Lung (tissue), 12 donors: Measurements from ENCODE around the gene LARGE1. TPM values are rescaled to one million over a fixed set of nuclear protein-coding genes. Genes with fewer than 3 reads are reported as not detected.

Experiments used
- ATAC-seq: fragments of 200-7000 bp; cut with Tn5 transposase; one replicate; pipeline ENCODE4 v1.9.1; 2020; ENCODE audit warnings: moderate number of reproducible peaks; ENCODE audit not compliant: insufficient read depth, low FRiP score
- DNase-seq, 3 donors: peaks; one replicate each; pipeline ENCODE4 v3.0.0-alpha.2; 2013 to 2017
- H3K27ac ChIP-seq, 2 donors: one replicate each; pipeline ENCODE4 v1.5.1; 2013; ENCODE audit warnings: mild to moderate bottlenecking in 2 of 2, moderate library complexity in 2 of 2, control low read depth in 1 of 2, inconsistent platforms in 1 of 2, low read depth in 1 of 2, low read length in 1 of 2
- H3K27me3 ChIP-seq, 3 donors: one replicate each; pipeline ENCODE4 v1.5.1; 2013; ENCODE audit warnings: low read length in 2 of 3; ENCODE audit not compliant: control insufficient read depth in 3 of 3, insufficient read depth in 3 of 3
- H3K36me3 ChIP-seq, 4 donors: one replicate each; pipeline ENCODE4 v1.5.1; 2013; ENCODE audit warnings: low read length in 4 of 4, mild to moderate bottlenecking in 1 of 4, moderate library complexity in 1 of 4; ENCODE audit not compliant: control insufficient read depth in 4 of 4, insufficient read depth in 4 of 4
- H3K4me1 ChIP-seq, 5 donors: one replicate each; pipeline ENCODE4 v1.5.1; 2013; ENCODE audit warnings: low read length in 5 of 5, mild to moderate bottlenecking in 2 of 5, moderate library complexity in 1 of 5; ENCODE audit not compliant: control insufficient read depth in 5 of 5, insufficient read depth in 5 of 5
- H3K4me3 ChIP-seq: one replicate; pipeline ENCODE4 v1.5.1; 2013; ENCODE audit warnings: mild to moderate bottlenecking, control low read depth, moderate library complexity
- H3K9ac ChIP-seq, 2 donors: one replicate each; pipeline ENCODE4 v1.5.1; 2013; ENCODE audit warnings: low read length in 2 of 2, control low read depth in 1 of 2; ENCODE audit not compliant: insufficient read depth in 1 of 2
- H3K9me3 ChIP-seq, 4 donors: one replicate each; pipeline ENCODE4 v1.5.1; 2013; ENCODE audit warnings: low read length in 3 of 4, mild to moderate bottlenecking in 1 of 4, moderate library complexity in 1 of 4; ENCODE audit not compliant: control insufficient read depth in 4 of 4, insufficient read depth in 3 of 4
- WGBS, 2 donors: extraction: QIAGEN DNeasy Blood & Tissue Kit; methylation state at CpG; one replicate each; pipeline ENCODE4 v1.1.7; 2013; 5-methylcytosine and 5-hydroxymethylcytosine counted together
- polyA plus RNA-seq, 2 donors: library from polyadenylated mRNA; stranded (reverse); fragments of 200-250 nt; gene quantifications; one replicate each; pipeline ENCODE4 v1.2.1, GENCODE V29; 2013
- total RNA-seq, 2 donors: library from RNA; depleted of rRNA in 1 of 2; stranded (reverse); fragments of >200 nt in 1 of 2; gene quantifications; one replicate each; pipeline ENCODE4 v1.2.1, GENCODE V29; 2014 to 2021
- TF ChIP-seq, protein P1 (sequence below): IDR thresholded peaks from 2 replicates; pipeline ENCODE4 v1.5.1; 2012; ENCODE audit warnings: mild to moderate bottlenecking; ENCODE audit errors: control extremely low read depth, extremely low read depth
- donor health status: control.
- donor health status: control.
- donor health status: Bipolar disorder and iron deficiency.
- donor health status: healthy.
- donor health status: DM: yes; HTN: yes; CAD: no.

Gene LARGE1
- total and polyA plus RNA-seq, 4 donors = 2.9 to 41.1 (median 15.4) TPM

DNA sequence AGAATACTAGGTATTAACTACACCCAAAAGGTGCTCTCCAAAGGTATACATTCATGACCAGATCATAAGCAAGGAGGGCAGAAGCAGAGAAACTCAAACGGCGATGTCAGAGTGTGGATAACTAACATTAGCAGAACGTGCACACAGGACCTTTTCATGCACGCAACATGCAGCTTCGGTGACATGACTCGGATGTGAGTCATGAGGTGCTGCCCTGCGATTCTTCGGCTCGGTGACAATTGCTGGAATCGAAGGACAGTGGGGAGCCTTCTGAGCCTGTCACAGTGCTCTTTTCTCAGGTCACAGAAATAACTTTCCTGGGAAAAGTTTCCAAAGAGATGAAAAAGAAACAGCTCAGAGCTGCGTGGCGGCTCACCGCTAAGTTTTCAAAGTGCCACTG lies 443.6 kb downstream of the LARGE1 start:
- no peak overlapping the region for H3K4me3 ChIP-seq
- H3K9ac ChIP-seq = no peak overlapping the region
- 90 to 91% methylated on average over 13 of the region's 13 CpGs for WGBS, 2 donors
- H3K27me3 ChIP-seq = no peaks in the 10 kb centered on the region
- no peaks in the 10 kb centered on the region for H3K36me3 ChIP-seq
- TF ChIP-seq, protein P1, sequence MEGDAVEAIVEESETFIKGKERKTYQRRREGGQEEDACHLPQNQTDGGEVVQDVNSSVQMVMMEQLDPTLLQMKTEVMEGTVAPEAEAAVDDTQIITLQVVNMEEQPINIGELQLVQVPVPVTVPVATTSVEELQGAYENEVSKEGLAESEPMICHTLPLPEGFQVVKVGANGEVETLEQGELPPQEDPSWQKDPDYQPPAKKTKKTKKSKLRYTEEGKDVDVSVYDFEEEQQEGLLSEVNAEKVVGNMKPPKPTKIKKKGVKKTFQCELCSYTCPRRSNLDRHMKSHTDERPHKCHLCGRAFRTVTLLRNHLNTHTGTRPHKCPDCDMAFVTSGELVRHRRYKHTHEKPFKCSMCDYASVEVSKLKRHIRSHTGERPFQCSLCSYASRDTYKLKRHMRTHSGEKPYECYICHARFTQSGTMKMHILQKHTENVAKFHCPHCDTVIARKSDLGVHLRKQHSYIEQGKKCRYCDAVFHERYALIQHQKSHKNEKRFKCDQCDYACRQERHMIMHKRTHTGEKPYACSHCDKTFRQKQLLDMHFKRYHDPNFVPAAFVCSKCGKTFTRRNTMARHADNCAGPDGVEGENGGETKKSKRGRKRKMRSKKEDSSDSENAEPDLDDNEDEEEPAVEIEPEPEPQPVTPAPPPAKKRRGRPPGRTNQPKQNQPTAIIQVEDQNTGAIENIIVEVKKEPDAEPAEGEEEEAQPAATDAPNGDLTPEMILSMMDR = no peak
- no peaks in the 10 kb centered on the region for H3K9me3 ChIP-seq
- ATAC-seq (no peak), DNase-seq (no peak)
- H3K27ac ChIP-seq = no peak overlapping the region
- H3K4me1 ChIP-seq = peaks cover 0 to 21% (median 3%) of the 10 kb centered on the region in 5 donors

DNA sequence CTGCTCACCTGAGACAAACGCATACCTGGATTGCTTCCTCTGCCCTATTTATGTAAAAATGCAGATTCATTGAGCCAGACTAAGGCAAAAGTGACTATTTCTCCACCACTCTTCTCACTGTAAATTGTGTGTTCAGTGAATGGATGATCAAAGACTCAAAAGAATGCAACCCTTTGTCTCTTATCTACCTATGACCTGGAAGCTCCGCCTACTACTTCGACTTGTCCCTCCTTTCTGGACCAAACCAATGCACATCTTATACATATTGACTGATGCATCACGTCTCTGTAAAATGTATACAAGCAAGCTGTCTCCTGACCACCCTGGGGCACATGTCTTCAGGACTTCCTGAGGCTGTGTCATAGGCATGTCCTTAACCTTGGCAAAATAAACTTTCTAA lies 444.1 kb downstream of the LARGE1 start:
- no peak for DNase-seq
- TF ChIP-seq, protein P1 = no peak
- Histone ChIP-seq H3K4me1 (peaks cover 0 to 21% (median 3%) of the 10 kb centered on the region in 5 donors), H3K9ac (no peak overlapping the region), H3K27me3 (no peaks in the 10 kb centered on the region), H3K27ac (no peak overlapping the region), H3K9me3 (no peaks in the 10 kb centered on the region), H3K4me3 (no peak overlapping the region), H3K36me3 (no peaks in the 10 kb centered on the region)
- no peak for ATAC-seq
- 88% methylated on average over 4 of the region's 4 CpGs for WGBS, 2 donors

DNA sequence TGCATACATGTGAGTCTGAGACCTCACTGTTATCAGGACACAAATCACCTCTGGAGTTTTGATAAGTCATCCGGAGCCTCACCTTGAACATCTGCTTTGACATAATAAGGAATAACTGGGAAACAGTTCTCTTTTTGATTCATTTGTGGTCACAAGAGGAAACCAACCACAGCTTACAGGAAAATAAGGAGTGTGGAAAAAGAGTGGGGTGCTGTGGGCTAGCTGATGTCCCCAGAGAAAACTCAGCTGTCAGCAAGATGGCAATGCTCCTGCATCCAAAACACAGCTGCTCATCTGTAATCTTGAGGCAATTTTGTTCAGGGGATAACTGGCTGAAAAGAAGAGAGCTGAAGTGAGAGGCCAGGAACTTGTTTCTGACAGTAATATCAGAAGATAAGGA lies 445.7 kb downstream of the LARGE1 start:
- H3K9ac ChIP-seq = no peak overlapping the region
- H3K27ac ChIP-seq = no peak overlapping the region
- H3K4me1 ChIP-seq = peaks cover 0 to 21% (median 0%) of the 10 kb centered on the region in 5 donors
- H3K9me3 ChIP-seq = no peaks in the 10 kb centered on the region
- DNase-seq (no peak), ATAC-seq (no peak)
- no peaks in the 10 kb centered on the region for H3K36me3 ChIP-seq
- WGBS, 2 donors = 67 to 78% methylated on average over 1 of the region's 1 CpG
- H3K4me3 ChIP-seq = no peak overlapping the region
- H3K27me3 ChIP-seq = no peaks in the 10 kb centered on the region
- TF ChIP-seq, protein P1 = no peak
